Thyroid gland (tissue), 4 donors: ENCODE results near the gene NUP214.

Source experiments
- POLR2A ChIP-seq, 2 donors: fragments of 450-650 bp; IDR thresholded peaks; one replicate each; pipeline ENCODE4 v1.6.1; 2017; ENCODE audit warnings: antibody characterized with exemption in 2 of 2, mild to moderate bottlenecking in 2 of 2, moderate library complexity in 1 of 2
- TF ChIP-seq, protein P1 (sequence below), 6 experiments: fragments of 200-600 bp in 3 of 6; fragments of 450-650 bp in 3 of 6; sonication (generic) in 3 of 6; IDR thresholded peaks; one replicate each; pipeline ENCODE4 v1.5.1; 2016 to 2019; ENCODE audit warnings: antibody characterized with exemption in 6 of 6, mild to moderate bottlenecking in 2 of 6, inconsistent platforms in 1 of 6, moderate library complexity in 1 of 6

DNA sequence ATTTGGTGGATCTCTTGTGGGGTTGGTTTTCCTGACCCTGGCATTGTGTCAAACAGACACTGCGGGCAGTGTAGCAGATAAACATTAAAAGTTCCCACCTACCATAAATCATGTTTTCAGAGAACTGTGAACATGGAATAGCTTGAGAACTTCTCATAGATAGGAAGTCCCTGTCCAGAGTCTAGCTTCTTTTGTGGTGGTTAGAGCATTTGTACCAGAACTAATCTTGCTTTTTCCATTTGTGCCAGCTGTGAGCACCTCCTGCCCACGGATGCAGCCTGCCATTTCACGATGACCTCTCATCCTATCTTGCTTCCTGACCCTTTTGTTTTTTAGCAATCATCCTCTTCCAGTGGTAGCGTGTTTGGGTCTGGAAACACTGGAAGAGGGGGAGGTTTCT is 89.5 kb downstream of the NUP214 start:
- TF ChIP-seq, protein P1, sequence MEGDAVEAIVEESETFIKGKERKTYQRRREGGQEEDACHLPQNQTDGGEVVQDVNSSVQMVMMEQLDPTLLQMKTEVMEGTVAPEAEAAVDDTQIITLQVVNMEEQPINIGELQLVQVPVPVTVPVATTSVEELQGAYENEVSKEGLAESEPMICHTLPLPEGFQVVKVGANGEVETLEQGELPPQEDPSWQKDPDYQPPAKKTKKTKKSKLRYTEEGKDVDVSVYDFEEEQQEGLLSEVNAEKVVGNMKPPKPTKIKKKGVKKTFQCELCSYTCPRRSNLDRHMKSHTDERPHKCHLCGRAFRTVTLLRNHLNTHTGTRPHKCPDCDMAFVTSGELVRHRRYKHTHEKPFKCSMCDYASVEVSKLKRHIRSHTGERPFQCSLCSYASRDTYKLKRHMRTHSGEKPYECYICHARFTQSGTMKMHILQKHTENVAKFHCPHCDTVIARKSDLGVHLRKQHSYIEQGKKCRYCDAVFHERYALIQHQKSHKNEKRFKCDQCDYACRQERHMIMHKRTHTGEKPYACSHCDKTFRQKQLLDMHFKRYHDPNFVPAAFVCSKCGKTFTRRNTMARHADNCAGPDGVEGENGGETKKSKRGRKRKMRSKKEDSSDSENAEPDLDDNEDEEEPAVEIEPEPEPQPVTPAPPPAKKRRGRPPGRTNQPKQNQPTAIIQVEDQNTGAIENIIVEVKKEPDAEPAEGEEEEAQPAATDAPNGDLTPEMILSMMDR (IDR thresholded peaks at IDR 0.05) = no peak
- no peak for TF ChIP-seq POLR2A (IDR thresholded peaks at IDR 0.05)
